ENCODE measurements around the gene GRIA3.

DNA sequence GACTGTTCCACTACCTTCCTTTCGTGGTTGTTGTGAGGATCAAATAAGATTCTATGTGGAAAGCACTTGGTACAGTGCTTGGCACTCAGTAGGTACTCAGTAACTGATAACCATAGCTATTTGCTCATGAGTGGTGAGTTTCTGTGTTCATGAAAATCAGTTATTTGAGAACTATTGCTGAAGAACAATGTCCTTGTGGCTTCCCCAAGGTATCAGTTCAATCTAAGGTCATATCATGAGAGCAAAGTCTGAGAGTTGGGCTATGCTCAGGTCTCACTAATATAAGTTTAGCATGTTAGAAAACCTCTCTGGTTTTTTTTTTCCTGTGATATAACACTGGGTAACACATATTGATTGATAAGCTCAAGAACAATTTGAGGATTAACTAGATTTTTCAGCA is 147.8 kb downstream of the GRIA3 start:
- TF ChIP-seq NR2C2 (CRISPR knock-in tag; IDR thresholded peaks at IDR 0.05) = no peak
- TF ChIP-seq, protein P1, sequence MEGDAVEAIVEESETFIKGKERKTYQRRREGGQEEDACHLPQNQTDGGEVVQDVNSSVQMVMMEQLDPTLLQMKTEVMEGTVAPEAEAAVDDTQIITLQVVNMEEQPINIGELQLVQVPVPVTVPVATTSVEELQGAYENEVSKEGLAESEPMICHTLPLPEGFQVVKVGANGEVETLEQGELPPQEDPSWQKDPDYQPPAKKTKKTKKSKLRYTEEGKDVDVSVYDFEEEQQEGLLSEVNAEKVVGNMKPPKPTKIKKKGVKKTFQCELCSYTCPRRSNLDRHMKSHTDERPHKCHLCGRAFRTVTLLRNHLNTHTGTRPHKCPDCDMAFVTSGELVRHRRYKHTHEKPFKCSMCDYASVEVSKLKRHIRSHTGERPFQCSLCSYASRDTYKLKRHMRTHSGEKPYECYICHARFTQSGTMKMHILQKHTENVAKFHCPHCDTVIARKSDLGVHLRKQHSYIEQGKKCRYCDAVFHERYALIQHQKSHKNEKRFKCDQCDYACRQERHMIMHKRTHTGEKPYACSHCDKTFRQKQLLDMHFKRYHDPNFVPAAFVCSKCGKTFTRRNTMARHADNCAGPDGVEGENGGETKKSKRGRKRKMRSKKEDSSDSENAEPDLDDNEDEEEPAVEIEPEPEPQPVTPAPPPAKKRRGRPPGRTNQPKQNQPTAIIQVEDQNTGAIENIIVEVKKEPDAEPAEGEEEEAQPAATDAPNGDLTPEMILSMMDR (IDR thresholded peaks at IDR 0.05) = no peak
- TF ChIP-seq, protein P2, sequence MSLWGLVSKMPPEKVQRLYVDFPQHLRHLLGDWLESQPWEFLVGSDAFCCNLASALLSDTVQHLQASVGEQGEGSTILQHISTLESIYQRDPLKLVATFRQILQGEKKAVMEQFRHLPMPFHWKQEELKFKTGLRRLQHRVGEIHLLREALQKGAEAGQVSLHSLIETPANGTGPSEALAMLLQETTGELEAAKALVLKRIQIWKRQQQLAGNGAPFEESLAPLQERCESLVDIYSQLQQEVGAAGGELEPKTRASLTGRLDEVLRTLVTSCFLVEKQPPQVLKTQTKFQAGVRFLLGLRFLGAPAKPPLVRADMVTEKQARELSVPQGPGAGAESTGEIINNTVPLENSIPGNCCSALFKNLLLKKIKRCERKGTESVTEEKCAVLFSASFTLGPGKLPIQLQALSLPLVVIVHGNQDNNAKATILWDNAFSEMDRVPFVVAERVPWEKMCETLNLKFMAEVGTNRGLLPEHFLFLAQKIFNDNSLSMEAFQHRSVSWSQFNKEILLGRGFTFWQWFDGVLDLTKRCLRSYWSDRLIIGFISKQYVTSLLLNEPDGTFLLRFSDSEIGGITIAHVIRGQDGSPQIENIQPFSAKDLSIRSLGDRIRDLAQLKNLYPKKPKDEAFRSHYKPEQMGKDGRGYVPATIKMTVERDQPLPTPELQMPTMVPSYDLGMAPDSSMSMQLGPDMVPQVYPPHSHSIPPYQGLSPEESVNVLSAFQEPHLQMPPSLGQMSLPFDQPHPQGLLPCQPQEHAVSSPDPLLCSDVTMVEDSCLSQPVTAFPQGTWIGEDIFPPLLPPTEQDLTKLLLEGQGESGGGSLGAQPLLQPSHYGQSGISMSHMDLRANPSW (CRISPR knock-in tag; conservative IDR thresholded peaks at IDR 0.05; ENCODE audit: low read depth) = no peak
